NB4 (cell line): Measurements from ENCODE around the gene PRODH2.

Experiments used
- DNase-seq: peaks from one replicate; pipeline ENCODE4 v3.0.0; 2010; ENCODE audit warnings: low read depth
- H3K4me3 ChIP-seq: one replicate; pipeline ENCODE4 v1.5.1; 2011; ENCODE audit warnings: mild to moderate bottlenecking, low read depth, low read length, moderate library complexity
- CTCF ChIP-seq: IDR thresholded peaks from one replicate; pipeline ENCODE4 v1.5.1; 2012; ENCODE audit warnings: low read depth, low read length
- MAX ChIP-seq: IDR thresholded peaks from 2 replicates; pipeline ENCODE4 v1.6.1; 2011; ENCODE audit warnings: low read depth, low read length
- MYC ChIP-seq: IDR thresholded peaks from 2 replicates; pipeline ENCODE4 v1.6.1; 2011; ENCODE audit warnings: low read depth, low read length
- POLR2A ChIP-seq: IDR thresholded peaks from 2 replicates; pipeline ENCODE4 v1.6.1; 2011; ENCODE audit warnings: mild to moderate bottlenecking; ENCODE audit not compliant: insufficient read length; ENCODE audit errors: extremely low read depth

The PRODH2 gene

GRCh38 chr19:35818445-35818844 lies 5.8 kb upstream of the PRODH2 start:
- no peak overlapping the region for H3K4me3 ChIP-seq
- no peak for TF ChIP-seq MAX
- TF ChIP-seq POLR2A, result no peak
- TF ChIP-seq MYC, result no peak
- TF ChIP-seq CTCF, result no peak
- no peak for DNase-seq

- no peak for DNase-seq
- H3K4me3 ChIP-seq, result no peak overlapping the region
- TF ChIP-seq MYC, result no peak
- TF ChIP-seq MAX, result no peak
- TF ChIP-seq POLR2A, result no peak
- TF ChIP-seq CTCF, result no peak
Measured at GRCh38 chr19:35816846-35817245, 4.2 kb upstream of the PRODH2 start.

- H3K4me3 ChIP-seq, result no peak overlapping the region
- DNase-seq, result no peak
- TF ChIP-seq MYC (no peak), MAX (no peak), CTCF (no peak), POLR2A (no peak)
Measured at GRCh38 chr19:35816262-35816661, 3.6 kb upstream of the PRODH2 start.

GRCh38 chr19:35813043-35813890 lies 622 bp upstream of the PRODH2 start:
- H3K4me3 ChIP-seq, result no peak overlapping the region
- DNase-seq, result no peak
- TF ChIP-seq MYC (no peak), MAX (no peak), CTCF (no peak), POLR2A (no peak)

GRCh38 chr19:35811317-35812219 lies 1.1 kb downstream of the PRODH2 start:
- TF ChIP-seq MAX, result no peak
- no peak for TF ChIP-seq CTCF
- no peak overlapping the region for H3K4me3 ChIP-seq
- DNase-seq, result no peak
